NCI-H1417 treated with DMSO at 0.1 percent for 48 hours (cell line): Measurements from ENCODE around the gene WDR33.
"Not testable (repeated sequence)": the region's sequence is repeated elsewhere in the genome, so short reads cannot be mapped to it uniquely, and the experiment has no call there.

Experiments used
- DNase-seq: peaks from one replicate; lab custom pipeline; 2025; lab: John Stamatoyannopoulos, UW

WDR33 gene

GRCh38 chr2:127763776-127764175 is 47.2 kb downstream of the WDR33 start:
- DNase-seq, result no peak

DNA sequence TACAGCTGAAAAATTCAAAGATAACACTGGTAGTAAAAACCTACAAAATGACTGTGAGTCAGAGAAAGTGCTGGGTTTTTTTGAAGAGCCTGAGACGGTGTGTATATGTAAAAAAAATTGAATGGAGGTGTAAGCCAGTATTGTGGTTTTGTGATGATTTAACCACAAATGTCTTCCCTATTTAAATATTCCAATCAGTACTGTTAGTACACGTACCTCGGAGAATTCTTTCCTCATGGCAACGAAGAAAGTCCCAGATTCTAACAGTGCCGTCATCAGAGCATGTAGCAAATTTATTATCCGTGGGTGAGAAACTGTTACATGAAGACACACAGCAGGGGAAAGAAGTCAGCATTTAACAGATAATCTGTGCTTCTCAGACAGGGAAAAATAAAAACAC is 48.1 kb downstream of the WDR33 start:
- no peak for DNase-seq

- no peak for DNase-seq
Measured at GRCh38 chr2:127762441-127762840, 48.5 kb downstream of the WDR33 start.

DNA sequence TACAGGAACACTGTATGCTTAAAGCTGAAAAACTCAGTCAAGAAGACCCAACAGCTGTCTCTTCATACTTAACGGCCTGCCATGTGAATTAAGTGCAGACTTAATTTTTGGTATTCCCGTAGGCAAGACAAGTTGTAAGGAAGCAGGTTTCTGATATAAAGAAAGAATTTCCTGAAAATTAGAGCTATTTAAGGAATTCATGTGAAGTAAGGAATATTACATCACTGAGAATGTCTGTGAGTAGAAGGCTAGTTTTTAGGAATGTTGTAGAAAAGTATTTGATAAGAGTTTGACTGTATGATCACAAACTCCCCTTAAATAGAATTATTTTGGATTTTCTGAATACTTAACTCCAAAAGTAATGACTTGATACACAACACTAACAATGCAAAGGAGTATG is 51.0 kb downstream of the WDR33 start:
- DNase-seq, result no peak

- DNase-seq, result no peak
Measured at GRCh38 chr2:127754186-127754585, 56.8 kb downstream of the WDR33 start.

DNA sequence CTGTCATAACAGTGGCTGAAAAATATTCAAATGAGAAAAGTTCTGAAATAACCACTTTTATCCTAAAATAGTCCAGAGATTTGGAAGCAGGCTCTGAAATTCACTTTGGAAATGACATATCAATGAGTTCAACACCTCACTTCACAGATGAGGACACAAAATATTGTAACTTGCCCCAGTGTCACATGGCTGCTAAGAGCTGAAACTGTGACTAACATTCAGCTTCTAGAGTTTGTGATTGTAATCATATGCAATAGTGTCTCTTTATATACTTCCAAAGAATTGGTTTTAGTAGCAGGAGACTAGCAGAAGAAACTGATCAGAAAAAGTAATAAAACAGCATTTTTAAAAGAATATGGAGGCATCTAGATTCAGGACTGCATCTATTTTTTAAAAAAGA is 57.6 kb downstream of the WDR33 start:
- DNase-seq, result no peak

DNA sequence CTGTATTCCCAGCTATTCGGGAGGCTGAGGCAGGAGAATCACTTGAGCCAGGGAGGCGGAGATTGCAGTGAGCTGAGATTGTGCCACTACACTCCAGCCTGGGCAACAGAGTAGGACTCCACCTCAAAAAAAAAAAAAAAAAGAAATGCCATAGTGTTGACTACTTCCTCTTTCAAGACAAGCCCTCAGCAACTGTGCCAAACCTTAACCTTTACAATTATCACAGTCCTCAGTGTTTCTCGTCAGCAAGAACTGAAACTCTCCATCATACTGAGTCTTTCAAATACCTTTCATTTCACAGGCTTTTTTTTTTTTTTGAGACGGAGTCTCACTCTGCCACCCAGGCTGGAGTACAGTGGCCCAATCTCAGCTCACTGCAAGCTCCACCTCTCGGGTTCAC is 61.4 kb downstream of the WDR33 start:
- DNase-seq, result not testable (repeated sequence)

- DNase-seq, result no peak
Measured at GRCh38 chr2:127747621-127748020, 63.4 kb downstream of the WDR33 start.

DNA sequence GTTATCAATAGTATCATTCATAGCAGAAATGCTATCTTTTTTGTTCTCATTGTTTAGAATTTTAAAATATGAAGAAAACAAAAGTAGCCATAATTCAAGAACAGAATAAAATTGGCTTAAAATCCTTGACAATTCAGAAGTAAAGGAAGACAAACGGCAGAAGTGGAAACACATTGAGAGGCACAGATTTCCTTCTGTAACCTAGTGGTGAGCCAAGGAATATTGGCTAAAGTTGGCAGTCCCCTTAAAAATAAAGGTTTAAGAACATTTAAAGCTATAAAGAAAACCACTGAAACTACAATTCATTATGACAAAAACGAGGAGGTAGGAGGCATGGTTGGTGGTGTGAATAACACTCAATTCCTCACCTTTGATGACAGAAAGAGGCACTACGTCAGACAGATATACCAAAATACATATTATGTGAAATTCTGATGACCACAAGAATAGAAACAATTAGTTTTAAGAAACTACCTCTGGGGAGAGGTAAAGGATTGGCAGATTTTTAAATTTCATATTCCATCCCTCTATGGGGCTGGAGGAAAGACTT is 67.4 kb downstream of the WDR33 start:
- no peak for DNase-seq

DNA sequence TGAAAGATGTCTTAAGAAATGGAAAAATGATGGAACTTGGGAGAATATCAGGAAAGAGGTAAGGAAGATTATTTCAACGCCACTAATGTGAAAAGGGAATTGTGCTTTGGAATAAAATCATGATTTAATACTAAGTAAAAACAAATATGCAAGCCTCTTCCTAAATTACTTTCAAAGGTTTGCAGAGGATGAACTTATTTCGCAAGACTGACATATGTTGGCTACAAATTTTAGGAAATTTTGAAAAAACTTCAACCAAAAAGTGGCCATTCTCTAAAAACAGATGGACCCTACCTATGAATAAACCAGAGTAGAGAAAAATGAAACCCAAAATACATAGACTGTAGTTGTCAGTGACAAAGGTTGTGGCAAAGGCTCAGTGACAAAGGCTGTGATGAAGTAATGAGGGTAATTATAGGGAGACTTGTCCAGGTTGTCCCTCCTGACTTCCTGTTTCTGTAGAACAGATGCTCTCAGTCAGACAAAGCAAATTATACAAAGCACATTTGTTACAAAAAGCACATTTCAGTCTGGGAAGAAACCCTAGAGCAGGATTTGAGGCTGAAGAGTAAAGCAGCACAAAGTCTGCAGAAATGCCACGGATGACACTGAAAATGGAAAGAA is 70.2 kb downstream of the WDR33 start:
- peak; percentile 43 for DNase-seq

DNA sequence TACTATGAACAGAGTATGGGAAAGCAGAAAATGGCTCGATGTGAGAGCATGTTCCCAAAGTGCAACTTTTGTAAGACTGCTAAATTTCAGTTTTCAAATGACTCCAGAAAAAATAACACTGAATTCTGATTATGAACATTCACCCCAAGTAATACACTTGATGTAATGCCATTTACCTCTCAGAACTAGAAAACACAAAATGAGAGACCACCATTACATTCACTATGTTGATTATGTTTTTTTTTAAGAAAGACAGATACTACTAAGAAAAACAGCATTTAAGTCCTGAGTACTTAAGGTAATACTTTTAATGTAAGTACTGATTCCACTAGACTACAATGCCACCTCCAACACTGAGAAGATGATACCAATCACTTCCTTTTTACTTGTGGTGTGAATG is 71.2 kb downstream of the WDR33 start:
- DNase-seq, result no peak

DNA sequence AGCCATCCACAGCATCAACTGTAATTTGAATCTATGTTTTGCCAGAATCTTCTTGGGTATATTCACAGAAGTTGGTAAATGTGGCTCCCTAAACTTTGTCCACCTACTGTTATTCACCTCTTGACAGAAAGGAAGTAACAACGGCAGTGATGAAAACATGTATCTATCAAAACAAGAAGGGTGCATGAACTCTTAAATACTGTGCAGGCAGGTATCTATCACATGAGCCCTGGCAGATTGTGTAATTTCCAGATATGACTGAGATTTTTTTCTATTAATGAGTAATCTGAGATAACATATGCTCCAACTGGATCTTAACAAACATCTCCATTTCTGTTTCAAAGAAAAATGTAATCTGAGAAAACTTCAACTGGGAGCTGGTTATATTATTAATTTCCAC is 73.1 kb downstream of the WDR33 start:
- no peak for DNase-seq

GRCh38 chr2:127735537-127736399 is 75.2 kb downstream of the WDR33 start:
- no peak for DNase-seq

DNA sequence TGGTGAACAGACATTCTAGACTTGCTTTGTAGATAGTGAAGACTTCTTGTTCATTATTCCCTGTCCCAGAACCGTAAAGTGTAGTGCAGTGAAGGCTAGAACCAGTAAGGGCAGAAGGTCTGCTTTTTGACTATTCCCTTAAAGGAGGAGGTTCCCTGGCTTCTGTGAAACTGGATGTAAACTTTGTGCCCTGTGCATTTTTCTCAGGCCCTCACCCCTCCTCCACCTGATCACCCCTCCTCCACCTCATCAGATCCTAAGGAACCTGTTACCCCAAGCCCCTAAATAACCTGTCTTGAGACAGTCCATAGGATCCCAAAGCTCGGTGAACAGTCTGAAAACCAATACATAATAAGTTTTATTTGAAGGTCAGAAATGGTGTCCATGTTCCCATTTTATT is 75.9 kb downstream of the WDR33 start:
- DNase-seq, result no peak

GRCh38 chr2:127733816-127734537 is 77.0 kb downstream of the WDR33 start:
- DNase-seq, result no peak

DNA sequence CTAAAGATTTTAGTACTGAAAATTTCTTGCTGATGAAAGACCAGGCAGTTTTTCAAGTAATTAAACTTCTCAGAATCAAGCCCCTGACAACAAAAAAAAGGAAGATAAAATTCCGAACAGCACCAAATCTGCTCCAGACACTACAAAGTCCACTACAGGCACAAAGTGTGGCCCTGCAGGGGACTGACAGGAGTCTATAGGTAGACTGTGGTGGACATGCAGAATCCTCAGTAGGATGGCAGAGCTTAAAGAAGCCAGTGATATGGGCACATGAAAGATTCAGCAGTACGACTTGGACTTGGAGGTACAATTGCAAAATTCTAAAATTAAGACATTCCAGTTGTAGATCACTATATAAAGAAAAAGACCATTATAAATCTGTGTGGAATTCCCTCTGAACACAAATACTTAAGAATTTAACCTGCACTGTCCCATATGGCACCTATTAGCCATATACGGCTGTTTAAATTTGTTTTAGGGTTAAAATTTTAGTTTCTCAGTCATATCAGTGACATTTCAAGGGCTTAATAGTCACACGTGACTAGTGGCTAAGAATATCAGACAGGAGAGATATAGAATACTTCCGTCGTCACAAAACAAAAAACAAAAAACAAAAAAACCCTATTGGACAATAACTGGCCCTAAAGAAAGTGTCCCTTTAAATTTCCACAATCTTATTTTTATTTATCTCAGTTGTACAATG is 77.7 kb downstream of the WDR33 start:
- DNase-seq, result no peak

DNA sequence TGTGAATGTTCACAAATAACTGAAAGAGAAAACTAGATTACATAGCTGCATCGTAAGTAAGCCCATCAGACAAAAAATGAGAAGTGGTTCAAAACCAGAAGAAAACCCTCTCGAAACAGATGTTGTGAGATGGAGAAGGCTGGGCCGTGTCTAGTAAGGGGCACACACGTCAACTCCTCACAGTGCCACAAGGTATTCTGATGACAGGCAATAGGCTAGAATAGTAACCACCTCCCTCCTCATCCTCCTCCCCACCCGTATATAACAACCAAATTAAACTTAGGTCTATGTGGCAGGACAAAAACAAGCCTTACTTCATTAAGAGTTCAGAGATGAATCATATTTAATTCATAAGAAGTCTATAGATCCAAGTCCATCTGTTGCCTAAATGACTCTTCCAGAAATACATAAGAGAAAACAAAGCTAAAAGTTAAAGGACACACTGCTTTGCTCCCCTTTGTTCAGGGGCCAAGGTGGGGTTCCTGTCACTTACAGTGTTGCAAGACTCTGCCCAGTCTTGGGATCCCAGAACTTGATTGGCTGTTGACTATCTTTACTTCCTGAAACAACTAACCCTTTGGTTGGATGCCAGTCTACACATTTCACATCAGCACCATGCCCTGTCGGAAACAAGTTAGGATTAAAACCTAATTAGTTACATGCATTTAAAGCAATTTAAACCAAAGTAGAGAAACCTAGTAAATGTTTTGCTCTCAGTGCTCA is 84.7 kb downstream of the WDR33 start:
- no peak for DNase-seq

DNA sequence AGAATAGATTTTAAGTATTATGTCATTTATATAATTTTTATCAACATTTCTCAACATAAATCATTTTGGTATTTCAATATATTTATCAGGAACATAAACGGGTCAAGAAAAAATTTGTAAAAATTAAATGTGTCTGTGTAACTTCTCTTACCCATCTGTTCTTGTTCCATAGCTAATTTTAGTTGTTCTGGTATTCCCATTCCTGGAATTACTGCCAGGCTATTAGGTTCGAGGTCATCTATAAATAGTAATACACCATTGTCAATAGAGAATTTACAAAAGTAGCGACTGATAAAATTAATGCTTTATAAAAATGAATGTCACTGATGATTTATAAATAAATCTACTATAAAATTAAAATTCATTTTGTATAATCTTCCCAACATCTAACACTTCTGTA is 88.2 kb downstream of the WDR33 start:
- DNase-seq, result no peak

DNA sequence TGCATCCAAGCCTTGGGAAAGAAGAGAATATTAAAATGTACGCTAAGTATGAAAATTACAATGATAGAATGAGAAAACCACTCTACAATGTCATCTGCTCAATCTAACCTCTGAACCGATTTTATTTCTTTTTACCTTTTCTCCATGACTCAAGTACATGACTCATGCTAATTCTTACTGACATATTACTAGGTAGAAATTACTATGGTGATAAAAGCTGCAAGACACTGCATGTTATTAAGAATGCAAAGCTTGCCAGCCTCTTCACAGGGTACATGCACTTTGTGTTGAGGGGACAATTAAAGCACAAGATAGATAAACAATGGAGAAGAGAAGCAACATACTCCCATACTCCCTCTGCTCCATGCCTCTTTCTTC is 89.0 kb downstream of the WDR33 start:
- DNase-seq, result no peak

- DNase-seq, result no peak
Measured at GRCh38 chr2:127721311-127721977, 89.5 kb downstream of the WDR33 start.
